Activated naive CD4-positive, alpha-beta T cell (primary cell): ENCODE results near the gene RGS3.

ENCODE experiments used
- DNase-seq, 4 experiments: peaks; one replicate each; lab custom pipeline; 2025; lab: John Stamatoyannopoulos, UW

Gene RGS3

DNA sequence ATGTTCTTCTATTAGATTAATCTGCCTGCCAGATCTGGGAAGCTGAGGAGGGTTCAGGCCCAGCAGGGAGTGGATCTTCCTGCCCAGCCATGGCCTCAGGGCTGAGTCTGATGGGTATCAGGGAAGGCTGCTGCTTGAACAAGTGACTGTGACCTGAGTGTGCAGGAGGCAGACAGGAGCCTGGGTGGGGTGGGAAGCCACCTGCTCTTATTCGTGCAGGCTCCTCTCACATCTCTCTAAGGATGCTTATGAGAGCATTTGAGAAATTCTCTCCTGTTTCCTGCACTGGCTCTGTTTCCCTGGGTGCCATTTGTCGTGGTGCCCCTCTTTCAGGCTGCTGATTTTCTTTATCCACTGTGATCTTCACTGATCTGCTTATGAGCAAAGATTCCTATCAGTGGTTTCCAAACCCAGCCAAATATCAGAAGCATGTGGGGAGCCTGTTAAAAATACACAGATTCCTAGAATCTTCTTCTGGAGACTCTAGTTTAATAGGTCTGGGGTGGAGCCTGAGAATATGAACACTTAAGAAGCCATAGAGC is 2.1 kb downstream of the RGS3 start:
- DNase-seq, result no peak

- no peak for DNase-seq
Measured at GRCh38 chr9:113467183-113467582, 3.7 kb downstream of the RGS3 start.

DNA sequence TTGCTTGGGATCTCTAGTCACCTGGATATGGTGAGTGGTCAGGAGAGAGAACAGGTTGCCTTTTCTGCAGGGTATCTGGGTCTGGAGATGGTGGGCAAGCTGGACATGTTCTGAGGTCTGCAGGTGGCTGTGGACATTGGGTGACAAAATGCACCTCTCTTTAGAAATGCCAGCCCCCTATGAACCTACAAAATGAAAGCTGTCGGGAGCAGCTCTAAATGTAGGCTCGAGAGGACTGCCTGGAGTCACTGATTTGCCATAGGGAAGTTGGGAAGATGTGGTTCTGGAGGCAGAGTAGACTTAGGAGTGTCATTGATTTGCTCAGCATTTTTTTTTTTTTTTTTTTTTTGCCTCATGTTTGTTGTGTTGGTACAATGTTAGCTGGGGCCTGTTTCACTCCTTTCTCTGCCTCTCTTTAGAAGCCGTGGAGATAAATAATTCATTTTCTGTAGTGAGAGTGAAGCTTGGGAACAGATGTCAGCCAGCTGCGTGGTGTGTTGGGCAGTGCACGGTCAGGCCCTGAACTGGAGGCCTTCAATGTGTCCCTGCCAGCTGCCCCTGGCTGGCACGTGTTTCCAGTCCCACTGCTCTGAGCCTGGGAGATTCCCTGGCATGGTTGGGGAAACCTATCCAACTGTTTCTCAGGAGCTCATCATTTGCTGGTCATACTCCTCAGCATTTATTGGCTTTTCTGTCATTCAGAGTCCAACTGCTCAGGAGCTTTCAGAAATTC is 5.4 kb downstream of the RGS3 start:
- no peak for DNase-seq

GRCh38 chr9:113471143-113471542 is 7.6 kb downstream of the RGS3 start:
- DNase-seq, result no peak

DNA sequence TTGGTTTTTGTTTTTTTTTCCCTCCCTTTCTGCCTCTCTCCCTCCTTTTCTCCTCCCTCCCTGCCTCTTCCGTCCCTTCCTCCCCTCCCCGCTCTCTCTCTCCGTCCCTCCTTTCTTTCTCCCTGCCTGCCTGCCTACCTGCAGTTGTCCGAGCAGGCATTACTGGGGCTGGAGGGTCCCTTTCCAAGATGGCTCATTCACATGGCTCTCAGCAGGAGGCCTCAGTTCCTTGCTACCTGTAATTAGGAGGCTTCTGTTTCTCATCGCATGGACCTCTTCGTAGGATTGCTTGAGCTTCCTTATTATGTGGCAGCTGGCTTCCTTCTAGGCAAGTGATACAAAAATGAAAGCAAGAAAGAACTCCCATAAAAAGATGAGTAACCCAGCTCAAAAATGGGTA is 8.0 kb downstream of the RGS3 start:
- DNase-seq, result no peak

- no peak for DNase-seq
Measured at GRCh38 chr9:113472199-113472598, 8.7 kb downstream of the RGS3 start.

DNA sequence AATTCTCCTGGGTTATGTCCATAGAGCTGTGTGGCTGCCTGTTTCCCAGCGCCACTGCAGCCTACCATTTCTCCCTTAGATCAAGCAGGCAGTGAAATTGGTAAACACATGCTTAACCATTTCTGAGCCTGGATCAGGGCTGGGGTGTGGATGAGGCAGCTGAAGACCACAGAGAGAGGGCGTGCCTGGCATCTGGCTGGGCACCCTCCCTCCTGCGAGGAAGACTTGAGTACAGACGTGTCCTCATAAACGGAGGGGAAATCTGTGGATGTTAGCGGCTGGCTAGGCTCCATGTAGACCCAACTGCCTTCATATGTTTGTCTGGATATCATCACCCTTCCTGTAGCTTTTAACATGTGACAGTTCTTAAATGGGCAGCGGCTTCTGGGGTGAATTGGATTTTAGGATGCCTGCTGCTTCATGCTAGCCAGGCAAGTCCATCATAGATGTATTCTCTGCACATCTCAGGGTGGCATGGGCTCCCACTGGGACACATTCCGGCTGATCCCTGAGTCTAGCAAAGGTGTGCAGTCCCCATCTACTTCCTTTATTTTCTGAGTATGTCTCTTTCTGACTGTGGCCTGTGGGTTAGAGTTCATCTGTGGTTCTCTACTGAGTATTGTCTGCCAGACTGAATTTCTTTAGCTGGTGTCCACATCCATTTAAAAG is 11.0 kb downstream of the RGS3 start:
- no peak for DNase-seq

GRCh38 chr9:113475031-113475430 is 11.5 kb downstream of the RGS3 start:
- no peak for DNase-seq

- DNase-seq, result no peak
Measured at GRCh38 chr9:113475992-113476391, 12.5 kb downstream of the RGS3 start.

GRCh38 chr9:113476511-113476916 is 13.0 kb downstream of the RGS3 start:
- no peak for DNase-seq

DNA sequence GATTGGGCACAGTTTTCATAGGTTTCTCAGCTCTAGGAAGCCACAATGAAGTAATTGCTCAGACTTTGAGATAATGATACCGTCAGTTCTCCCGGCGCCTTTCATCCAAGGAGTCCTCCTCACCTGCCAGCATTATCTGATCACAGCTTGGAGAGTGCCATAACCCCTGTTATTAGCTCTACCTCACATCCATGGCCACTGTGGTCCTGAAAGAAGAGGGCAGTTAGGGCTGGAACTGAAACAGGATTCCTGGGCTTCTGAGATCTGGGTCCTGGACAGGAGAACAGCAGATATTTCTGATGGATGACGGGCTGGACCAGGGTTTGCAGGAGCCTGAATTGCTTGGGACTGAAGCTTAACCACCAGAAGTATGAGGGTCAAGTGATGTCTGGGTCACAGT is 13.5 kb downstream of the RGS3 start:
- DNase-seq, result no peak

DNA sequence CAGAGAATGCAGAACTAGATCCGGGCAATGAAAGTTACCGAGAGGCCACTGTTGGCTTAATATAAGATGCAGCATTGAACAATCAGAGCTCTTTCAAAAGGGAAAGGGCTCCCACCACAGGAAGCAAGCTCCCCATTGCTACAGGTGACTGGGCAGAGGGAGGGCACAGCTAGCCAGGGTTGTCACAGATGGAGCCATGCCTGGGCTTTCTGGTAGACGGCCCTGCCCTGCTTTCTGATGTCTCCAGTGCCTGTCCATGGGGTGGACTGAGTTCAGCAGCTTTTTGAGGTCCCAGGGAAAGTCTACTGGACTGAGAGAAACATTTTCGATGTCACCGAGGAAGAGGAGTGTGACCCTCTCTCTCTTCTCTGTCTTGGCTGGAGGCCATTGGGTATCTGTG is 14.1 kb downstream of the RGS3 start:
- DNase-seq, result no peak

DNA sequence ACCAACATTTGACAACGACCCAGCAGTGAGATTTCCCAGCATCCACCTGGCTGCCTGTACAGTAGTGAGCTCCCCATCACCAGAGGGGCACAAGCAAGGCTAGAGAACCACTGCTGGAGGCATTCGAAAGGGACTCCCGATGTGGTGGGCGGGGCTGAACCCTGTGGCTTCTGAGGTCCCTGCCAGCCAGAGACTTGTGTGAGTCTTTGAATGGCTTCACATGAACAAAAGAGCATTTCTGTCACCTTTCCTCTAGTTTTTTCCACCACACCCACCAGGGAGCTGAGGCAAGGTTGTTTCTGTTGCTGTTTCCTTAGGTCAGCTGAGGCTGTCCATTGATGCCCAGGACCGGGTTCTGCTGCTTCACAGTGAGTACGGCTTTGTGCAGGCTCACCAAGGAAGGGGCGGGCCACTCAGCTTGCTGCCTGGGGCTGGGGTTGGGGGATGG is 15.7 kb downstream of the RGS3 start:
- DNase-seq, result no peak

DNA sequence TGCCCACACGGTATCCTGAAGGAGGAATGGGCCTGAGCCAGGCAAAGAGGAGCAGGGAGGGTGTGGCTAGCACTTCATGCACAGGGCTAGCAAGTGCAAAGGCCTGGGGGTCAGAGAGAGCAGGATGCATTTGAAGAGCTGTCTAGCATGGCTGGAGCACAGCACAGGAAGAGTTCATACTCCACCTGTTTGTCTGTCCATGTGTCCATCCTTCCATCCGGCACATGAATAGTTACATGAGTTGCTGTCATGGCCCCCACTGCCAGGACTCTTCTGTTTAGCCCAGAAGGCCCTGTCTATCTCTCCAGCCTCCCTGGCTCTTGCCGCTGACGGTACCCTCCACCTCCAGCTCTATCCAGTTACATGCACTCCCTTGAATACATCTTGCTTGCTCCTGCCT is 17.1 kb downstream of the RGS3 start:
- no peak for DNase-seq

DNA sequence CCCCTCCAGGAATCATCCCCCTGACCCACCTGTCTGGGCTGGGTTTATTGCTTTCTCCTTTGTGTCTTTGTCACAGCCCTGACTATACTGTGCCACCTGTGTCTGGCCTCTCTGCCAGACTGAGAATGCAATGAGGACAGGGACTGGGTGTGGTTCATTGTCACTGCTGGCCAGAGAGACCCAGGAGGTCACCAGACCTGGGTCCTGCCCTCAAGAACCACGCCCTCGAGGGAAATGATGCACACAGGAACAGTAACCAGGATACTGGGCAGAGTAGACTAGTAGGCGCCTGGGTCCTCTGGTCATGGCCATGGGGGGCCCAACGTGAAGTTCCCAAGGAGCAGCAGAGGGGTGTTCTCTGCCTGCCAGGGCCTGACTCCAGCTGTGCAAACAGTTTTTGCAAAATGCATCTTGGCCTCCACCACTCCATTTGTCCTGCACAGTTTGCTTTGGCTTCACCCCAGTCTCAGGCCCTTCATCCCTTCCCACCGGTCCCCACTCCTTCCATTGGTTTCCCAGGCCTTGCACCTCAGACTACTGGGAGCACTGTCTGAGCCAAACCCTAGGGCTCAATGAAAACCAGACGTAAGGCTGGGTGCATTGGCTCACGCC is 17.8 kb downstream of the RGS3 start:
- no peak for DNase-seq

DNA sequence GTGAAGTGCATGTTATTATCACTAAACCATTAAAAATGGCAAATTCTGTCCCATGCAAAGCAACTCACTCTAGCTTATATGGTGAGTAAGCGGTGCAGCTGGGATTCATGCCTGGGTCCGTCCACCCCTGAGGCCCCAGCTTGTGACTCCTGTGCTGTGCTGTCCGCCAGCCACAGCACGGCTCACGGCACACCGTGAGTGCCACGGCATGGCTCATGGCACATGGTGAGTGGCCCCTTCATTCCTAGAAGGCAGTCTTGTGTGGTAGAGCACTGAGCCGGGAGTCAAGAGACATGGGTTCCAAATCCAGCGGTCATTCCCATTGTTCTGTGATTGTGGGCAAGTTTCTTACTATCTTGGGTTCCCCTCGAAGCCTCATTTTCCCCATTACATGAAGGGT is 18.8 kb downstream of the RGS3 start:
- no peak for DNase-seq

DNA sequence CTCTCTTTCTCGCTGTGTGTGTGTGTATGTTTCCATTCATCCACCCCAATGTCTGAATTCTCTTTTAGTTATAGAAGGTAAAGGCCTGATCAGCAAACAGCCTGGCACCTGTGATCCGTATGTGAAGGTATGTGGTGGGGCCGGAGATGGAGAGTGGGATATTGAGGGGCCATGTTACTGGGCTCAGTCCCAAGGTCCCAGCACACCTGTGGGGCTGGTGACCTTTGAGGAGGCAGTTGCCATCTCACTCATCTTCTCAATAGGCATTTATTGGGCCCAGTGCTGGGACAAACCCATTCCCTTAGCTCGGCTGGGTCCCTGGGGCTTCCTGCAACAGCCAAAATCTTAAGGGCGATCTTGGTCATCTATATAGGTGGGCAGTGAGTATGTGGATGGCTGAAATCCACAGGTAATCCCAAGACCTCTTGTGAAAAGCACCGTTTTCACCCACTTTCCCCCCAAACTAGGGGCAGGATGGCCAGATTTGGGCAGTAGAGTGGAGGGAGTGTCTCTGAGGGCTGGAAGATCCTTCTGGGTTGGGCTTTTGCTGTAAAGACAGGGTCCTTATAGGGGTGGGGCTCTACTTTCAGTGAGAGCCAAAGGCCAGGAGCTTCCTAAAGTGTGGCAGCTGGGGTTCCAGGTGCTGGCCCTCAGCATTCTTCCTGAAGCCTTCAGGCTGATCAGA is 19.6 kb downstream of the RGS3 start:
- no peak for DNase-seq

- DNase-seq, result no peak
Measured at GRCh38 chr9:113483676-113484257, 20.2 kb downstream of the RGS3 start.

GRCh38 chr9:113484258-113484730 is 20.8 kb downstream of the RGS3 start:
- DNase-seq, result no peak

- no peak for DNase-seq
Measured at GRCh38 chr9:113485761-113486115, 22.2 kb downstream of the RGS3 start.

GRCh38 chr9:113486327-113486726 is 22.8 kb downstream of the RGS3 start:
- DNase-seq, result no peak

- no peak for DNase-seq
Measured at GRCh38 chr9:113488071-113488470, 24.5 kb downstream of the RGS3 start.
